GM12873 (cell line): ENCODE results near the gene KNOP1.

Experiments used
- TF ChIP-seq, protein P1 (sequence below): IDR thresholded peaks from 2 replicates; pipeline ENCODE4 v1.5.1; 2012; ENCODE audit warnings: low read depth, mild to moderate bottlenecking, moderate library complexity, low read length, control low read depth; ENCODE audit not compliant: insufficient read depth; ENCODE audit errors: missing control alignments

KNOP1 gene

DNA sequence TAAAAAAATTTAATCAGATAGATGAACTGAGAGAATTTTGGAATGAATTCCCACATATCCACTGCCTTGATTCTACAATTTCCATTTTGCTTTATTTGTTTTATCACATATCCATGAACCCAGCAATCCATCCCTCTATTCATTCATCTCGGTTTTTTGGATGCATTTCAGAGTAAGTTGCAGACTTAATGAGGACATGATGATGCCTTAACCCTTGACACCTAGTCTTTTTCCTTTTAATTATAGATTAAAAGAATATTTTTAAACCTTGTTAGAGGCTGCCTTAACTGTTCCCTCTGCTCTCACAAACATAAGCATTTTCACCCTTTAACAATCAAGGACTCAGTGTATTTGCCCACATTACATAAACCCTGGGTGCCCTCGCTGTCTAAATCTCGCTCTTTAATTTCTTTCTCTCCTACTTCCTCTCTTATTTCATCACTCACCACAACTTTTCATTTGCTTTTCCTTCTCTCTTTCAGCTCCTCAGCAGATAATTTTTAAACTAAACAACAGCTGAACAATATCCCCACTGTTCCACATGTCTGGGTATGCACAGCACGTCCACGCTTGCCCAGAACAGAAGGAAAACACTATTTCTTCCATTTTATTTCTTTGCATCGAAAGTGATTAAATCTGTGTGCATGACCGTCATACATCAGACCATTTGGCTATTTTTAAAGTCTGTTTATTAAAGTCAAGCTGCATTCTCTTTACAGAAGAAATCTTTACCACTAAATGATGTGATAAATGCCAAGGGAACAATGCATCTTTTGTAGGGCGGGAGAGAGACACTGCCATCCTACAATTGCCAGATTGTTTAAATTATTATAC lies 40.0 kb upstream of the KNOP1 start:
- TF ChIP-seq, protein P1, sequence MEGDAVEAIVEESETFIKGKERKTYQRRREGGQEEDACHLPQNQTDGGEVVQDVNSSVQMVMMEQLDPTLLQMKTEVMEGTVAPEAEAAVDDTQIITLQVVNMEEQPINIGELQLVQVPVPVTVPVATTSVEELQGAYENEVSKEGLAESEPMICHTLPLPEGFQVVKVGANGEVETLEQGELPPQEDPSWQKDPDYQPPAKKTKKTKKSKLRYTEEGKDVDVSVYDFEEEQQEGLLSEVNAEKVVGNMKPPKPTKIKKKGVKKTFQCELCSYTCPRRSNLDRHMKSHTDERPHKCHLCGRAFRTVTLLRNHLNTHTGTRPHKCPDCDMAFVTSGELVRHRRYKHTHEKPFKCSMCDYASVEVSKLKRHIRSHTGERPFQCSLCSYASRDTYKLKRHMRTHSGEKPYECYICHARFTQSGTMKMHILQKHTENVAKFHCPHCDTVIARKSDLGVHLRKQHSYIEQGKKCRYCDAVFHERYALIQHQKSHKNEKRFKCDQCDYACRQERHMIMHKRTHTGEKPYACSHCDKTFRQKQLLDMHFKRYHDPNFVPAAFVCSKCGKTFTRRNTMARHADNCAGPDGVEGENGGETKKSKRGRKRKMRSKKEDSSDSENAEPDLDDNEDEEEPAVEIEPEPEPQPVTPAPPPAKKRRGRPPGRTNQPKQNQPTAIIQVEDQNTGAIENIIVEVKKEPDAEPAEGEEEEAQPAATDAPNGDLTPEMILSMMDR = no peak

DNA sequence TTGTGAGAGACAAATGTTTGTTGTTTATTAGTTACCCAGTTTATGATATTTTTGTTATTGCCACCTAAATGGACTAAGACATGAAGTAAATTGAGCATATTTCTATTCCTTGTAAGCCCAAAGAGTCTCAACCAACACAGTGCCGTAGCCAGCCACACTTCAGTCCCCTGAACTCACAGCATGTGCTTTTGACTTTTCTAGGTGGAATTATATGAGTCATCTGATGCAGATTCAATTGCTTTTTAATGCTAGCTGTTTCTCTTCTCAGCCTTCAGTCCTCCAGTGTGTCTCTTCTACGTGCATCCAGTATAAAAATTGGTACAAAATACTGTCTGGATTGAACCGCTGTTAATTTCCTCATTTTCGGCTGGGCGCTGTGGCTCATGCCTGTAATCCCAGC lies 39.0 kb upstream of the KNOP1 start:
- TF ChIP-seq, protein P1 = no peak

DNA sequence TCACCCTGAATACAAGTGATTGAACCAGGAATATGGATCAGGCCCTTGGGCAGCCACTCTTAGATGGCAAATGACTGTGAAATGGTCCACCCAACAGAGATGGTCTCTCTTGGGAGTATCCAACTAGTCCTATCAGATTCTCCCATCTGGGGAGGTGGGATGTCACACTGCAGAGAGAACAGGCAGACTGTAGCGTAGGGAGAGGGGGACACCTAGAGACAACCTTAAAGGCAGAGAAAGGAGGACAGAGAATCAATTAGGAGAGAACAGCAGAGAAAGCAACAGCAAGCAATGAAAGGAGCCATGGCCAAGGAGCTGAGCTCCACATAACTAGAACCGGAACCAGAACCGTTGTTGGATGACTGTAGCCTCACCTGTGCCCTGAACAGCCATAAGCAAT lies 37.2 kb upstream of the KNOP1 start:
- TF ChIP-seq, protein P1 = no peak

DNA sequence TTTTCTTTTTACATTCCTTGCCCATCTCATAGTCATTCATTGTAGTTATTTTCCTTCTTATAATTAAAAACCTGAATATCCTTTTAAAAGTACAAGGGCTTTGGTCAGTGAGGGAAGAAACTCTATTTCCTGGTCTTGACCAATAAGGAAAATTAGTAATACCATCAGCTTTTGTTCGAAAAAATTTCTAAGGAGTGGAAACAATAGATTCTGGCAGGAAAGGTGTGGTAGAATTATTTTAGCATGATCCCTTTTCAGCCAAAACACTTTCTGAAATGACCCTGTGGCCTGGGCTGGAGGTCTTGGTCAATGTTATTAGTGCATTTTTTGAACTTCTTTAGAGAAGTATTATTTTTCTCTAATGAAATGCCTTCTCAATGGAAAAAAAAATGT lies 36.6 kb upstream of the KNOP1 start:
- TF ChIP-seq, protein P1 = no peak

DNA sequence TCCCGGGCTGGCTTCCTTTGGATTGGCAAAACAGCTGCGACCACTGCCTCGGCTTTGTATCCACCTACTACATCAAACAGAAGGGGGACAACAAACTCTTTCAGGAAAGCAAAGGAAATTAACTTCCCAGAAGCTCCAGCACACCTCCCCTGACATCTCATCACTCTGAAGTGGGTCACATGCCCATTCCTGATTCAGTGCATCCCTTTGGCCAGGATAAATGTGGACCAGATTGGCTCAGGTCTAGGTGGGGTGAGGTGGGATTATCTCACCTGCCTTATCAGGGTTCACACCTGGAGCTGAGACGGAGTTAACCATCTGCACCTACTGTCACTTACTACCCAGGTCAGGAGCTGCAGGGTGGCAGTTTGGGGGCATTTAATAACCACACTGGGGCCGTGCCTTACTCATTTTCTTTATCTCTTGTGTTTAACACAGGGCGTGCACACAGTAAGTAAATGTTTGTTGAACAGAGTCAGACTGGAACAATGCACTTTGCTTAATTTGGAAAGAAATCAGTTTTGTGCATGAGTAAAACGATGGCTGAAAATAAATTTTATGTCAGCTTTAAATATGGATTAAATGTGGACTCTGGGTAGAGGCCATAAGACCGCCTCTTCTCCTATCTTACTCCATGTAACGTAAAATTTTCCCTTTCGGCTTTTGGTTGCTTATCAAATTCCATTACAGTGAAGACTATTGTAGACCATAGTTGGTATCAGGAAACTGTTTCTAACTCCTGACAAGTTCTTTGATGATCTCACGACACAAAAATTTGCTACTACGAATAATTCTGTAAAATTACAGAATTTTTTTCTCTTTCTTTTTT lies 36.0 kb upstream of the KNOP1 start:
- TF ChIP-seq, protein P1 = no peak

DNA sequence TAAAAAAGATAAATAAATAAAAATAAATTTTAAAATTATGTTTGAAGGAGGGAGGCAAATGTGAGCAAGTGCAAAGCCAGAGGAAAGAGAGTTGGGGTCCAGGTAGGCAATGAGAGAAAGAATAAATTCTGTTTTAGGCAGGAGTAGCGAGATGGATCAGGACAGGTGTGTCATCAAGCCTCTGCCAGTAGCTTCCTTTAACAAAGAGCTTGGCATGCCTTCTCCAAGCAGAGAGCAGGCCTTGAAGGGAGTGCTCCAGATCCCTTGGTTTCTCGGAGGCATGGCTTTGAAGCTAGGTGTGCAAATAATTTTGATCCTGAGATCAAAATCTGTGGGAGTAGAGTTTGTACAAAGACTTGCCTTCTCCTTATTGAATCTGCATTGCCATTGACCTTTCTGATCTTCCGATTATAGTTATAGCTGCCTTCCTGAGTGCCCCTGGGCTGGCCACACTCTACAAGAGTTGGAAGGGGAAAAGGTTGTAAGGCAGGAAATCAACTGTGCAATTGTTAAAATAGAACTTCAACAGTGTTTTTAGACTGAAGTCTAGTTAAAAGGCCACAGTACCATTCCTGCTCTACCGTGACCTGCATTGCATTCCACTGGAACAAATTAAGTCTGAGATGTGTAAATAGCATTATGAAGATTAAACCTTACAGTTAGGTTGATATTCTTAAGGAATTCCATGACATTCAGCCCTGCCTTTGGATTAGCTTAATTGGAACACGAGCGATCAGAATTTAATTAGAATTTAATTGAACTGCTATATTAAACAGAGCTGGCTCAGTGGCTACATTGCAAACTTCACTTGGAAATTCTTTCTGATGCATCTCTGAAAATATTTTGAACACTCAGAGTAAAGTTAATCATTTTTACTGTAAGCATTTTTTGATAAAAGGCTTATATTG lies 33.7 kb upstream of the KNOP1 start:
- TF ChIP-seq, protein P1 = no peak
